ENCODE measurements around the gene COBLL1.
"Not testable (repeated sequence)": the region's sequence is repeated elsewhere in the genome, so short reads cannot be mapped to it uniquely, and the experiment has no call there.

Gene COBLL1

DNA sequence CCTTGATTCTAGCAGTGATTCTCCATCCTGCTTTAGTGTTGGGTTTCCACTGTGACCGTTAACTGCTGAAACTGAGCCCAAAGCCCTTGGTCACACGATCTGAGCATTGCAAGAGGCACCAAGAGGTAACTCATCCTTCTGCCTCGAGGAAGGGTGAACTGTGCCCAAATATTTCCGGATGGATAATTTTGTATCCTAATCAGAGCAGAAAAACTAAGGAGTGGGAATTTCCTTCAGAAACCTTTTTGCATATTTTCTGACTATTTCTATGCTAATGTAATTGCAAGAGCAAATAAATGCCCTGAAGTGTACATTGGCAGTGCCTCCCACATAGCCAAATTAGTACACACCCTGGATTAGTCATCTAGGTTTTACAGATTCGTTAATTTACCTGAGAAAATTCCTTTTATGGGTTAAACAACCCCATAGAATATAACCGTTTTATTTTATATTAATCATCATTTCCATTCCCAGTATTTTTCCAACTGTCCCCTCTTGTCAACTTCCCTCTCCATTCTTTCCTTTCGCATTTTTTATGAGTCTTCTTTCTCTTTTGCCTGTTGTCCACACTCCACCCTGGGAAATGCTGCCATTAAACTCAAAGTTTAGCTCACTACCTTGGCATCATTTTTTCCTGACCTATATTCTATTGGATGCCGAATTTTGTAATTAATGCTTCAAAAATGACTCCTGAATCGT is 31.7 kb upstream of the COBLL1 start:
- DNase-seq (ENCODE audit: low read depth) = no peak
- H3K4me3 ChIP-seq (ENCODE audit: low read depth, low read length) = no peak overlapping the region
- TF ChIP-seq MAX (IDR thresholded peaks at IDR 0.05; ENCODE audit: low read depth, low read length) (no peak), MYC (IDR thresholded peaks at IDR 0.05; ENCODE audit: low read depth, low read length) (no peak), POLR2A (IDR thresholded peaks at IDR 0.05; ENCODE audit: extremely low read depth, insufficient read length) (no peak), CTCF (IDR thresholded peaks at IDR 0.05; ENCODE audit: low read depth, low read length) (no peak)

- H3K4me3 ChIP-seq (ENCODE audit: low read depth, low read length) = no peak overlapping the region
- TF ChIP-seq MYC (IDR thresholded peaks at IDR 0.05; ENCODE audit: low read depth, low read length) (no peak), POLR2A (IDR thresholded peaks at IDR 0.05; ENCODE audit: extremely low read depth, insufficient read length) (no peak), CTCF (IDR thresholded peaks at IDR 0.05; ENCODE audit: low read depth, low read length) (no peak), MAX (IDR thresholded peaks at IDR 0.05; ENCODE audit: low read depth, low read length) (no peak)
- no peak for DNase-seq (ENCODE audit: low read depth)
Observed at GRCh38 chr2:164871404-164871803, 29.8 kb upstream of the COBLL1 start.

GRCh38 chr2:164869420-164869772 is 27.8 kb upstream of the COBLL1 start:
- no peak for DNase-seq (ENCODE audit: low read depth)
- no peak overlapping the region for H3K4me3 ChIP-seq (ENCODE audit: low read depth, low read length)
- TF ChIP-seq MYC (IDR thresholded peaks at IDR 0.05; ENCODE audit: low read depth, low read length) (no peak), MAX (IDR thresholded peaks at IDR 0.05; ENCODE audit: low read depth, low read length) (no peak), POLR2A (IDR thresholded peaks at IDR 0.05; ENCODE audit: extremely low read depth, insufficient read length) (no peak), CTCF (IDR thresholded peaks at IDR 0.05; ENCODE audit: low read depth, low read length) (no peak)

GRCh38 chr2:164868563-164869419 is 27.2 kb upstream of the COBLL1 start:
- TF ChIP-seq POLR2A (IDR thresholded peaks at IDR 0.05; ENCODE audit: extremely low read depth, insufficient read length) (no peak), CTCF (IDR thresholded peaks at IDR 0.05; ENCODE audit: low read depth, low read length) (no peak), MAX (IDR thresholded peaks at IDR 0.05; ENCODE audit: low read depth, low read length) (no peak), MYC (IDR thresholded peaks at IDR 0.05; ENCODE audit: low read depth, low read length) (no peak)
- DNase-seq (ENCODE audit: low read depth) = no peak
- no peak overlapping the region for H3K4me3 ChIP-seq (ENCODE audit: low read depth, low read length)

DNA sequence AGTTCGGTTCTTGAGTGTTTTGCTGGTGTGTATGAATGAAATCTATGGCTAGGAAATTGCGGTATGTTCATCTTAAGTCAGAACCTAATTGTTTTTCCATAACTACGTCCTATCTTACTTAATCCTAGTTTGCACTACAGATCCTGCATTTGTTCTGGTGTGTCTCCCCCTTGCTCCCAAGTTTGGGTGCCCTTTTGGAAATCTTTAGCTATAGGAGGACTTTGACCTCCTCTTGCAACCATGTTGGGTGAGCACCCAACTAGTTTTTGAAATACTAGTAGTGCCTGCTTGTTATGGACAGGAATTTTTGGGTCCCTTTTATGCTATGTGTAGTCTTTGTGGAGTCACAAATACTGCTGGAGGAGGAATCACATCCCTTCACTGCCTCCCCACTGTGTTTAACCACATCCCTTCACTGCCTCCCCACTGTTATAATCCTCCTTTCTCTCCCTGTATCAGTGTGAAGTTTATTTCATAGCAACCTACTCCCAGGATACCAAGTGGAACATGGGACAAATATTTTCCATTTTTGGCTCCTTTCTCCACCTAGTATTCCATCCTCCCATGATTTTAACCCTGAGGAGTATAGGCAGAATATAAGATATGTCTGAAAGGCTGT is 26.3 kb upstream of the COBLL1 start:
- DNase-seq (ENCODE audit: low read depth) = no peak
- H3K4me3 ChIP-seq (ENCODE audit: low read depth, low read length) = no peak overlapping the region
- TF ChIP-seq POLR2A (IDR thresholded peaks at IDR 0.05; ENCODE audit: extremely low read depth, insufficient read length) (no peak), MYC (IDR thresholded peaks at IDR 0.05; ENCODE audit: low read depth, low read length) (no peak), MAX (IDR thresholded peaks at IDR 0.05; ENCODE audit: low read depth, low read length) (no peak)

DNA sequence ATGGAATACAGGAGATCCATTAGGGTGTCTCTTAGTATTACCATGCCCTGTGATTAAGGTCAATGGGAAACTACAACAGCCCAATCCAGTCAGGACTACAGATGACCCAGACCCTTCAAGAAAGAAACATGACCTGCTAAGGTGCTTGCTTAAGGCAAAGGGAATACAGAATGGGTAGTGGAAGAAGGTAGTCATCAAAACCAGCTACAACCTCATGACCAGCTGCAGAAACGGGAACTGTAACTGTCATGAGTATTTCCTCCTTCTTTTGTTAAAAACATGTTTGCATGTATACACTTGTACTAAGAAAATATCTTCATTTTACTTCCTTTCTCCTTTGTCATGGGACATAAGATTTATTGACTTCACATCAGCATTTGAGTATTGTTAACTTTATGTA is 24.8 kb upstream of the COBLL1 start:
- DNase-seq (ENCODE audit: low read depth); H3K4me3 ChIP-seq (ENCODE audit: low read depth, low read length): not testable (repeated sequence)
